ENCODE data around the gene MCOLN2.
A peak's percentile ranks its signal among the peaks of the same experiment; 100 is the strongest.

Gene MCOLN2

GRCh38 chr1:84969489-84970250 is 27.2 kb downstream of the MCOLN2 start:
- no peak overlapping the region for H3K4me3 ChIP-seq (ENCODE audit: low read length)
- no peak for TF ChIP-seq CTCF (conservative IDR thresholded peaks at IDR 0.05; ENCODE audit: low read depth, low read length)
- DNase-seq (ENCODE audit: low read depth) = no peak

- TF ChIP-seq CTCF (conservative IDR thresholded peaks at IDR 0.05; ENCODE audit: low read depth, low read length) = no peak
- no peak overlapping the region for H3K4me3 ChIP-seq (ENCODE audit: low read length)
- DNase-seq (ENCODE audit: low read depth) = no peak
These were observed 28.0 kb downstream of the MCOLN2 start for GRCh38 chr1:84968865-84969264.

GRCh38 chr1:84968101-84968500 is 28.8 kb downstream of the MCOLN2 start:
- no peak for TF ChIP-seq CTCF (conservative IDR thresholded peaks at IDR 0.05; ENCODE audit: low read depth, low read length)
- no peak overlapping the region for H3K4me3 ChIP-seq (ENCODE audit: low read length)
- DNase-seq (ENCODE audit: low read depth) = no peak

GRCh38 chr1:84967666-84968065 is 29.2 kb downstream of the MCOLN2 start:
- DNase-seq (ENCODE audit: low read depth) = no peak
- no peak for TF ChIP-seq CTCF (conservative IDR thresholded peaks at IDR 0.05; ENCODE audit: low read depth, low read length)

GRCh38 chr1:84963021-84963420 is 33.9 kb downstream of the MCOLN2 start:
- DNase-seq (ENCODE audit: low read depth) = no peak
- H3K4me3 ChIP-seq (ENCODE audit: low read length) = no peak overlapping the region
- TF ChIP-seq CTCF (conservative IDR thresholded peaks at IDR 0.05; ENCODE audit: low read depth, low read length) = no peak

More at GRCh38 chr1:84967666-84968065, 29.2 kb downstream of the MCOLN2 start:
- H3K4me3 ChIP-seq (ENCODE audit: low read length) = no peak overlapping the region

GRCh38 chr1:84961316-84961715 is 35.6 kb downstream of the MCOLN2 start:
- H3K4me3 ChIP-seq (ENCODE audit: low read length) = no peak overlapping the region
- no peak for DNase-seq (ENCODE audit: low read depth)
- TF ChIP-seq CTCF (conservative IDR thresholded peaks at IDR 0.05; ENCODE audit: low read depth, low read length) = no peak

GRCh38 chr1:84960371-84960770 is 36.5 kb downstream of the MCOLN2 start:
- H3K4me3 ChIP-seq (ENCODE audit: low read length) = no peak overlapping the region
- no peak for TF ChIP-seq CTCF (conservative IDR thresholded peaks at IDR 0.05; ENCODE audit: low read depth, low read length)
- peak; percentile 66 for DNase-seq (ENCODE audit: low read depth)

Data from retinal pigment epithelial cell (primary cell).